HEK293 (cell line): Measurements from ENCODE around the gene TMX2.
A peak's percentile ranks its signal among the peaks of the same experiment; 100 is the strongest.

Experiments used
- GLIS1 ChIP-seq: fragments of 450-650 bp; formaldehyde crosslinking; IDR thresholded peaks from 2 replicates; pipeline ENCODE4 v1.5.1; 2016; ENCODE audit warnings: missing biosample characterization, missing genetic modification characterization
- HOXC10 ChIP-seq: sonication (generic); formaldehyde crosslinking; IDR thresholded peaks from 2 replicates; pipeline ENCODE4 v1.8.1; 2023; ENCODE audit warnings: mild to moderate bottlenecking, missing genetic modification reagents
- HOXD13 ChIP-seq: sonication (generic); formaldehyde crosslinking; IDR thresholded peaks from 2 replicates; pipeline ENCODE4 v1.8.0; 2022; ENCODE audit warnings: missing genetic modification reagents, borderline replicate concordance
- KLF1 ChIP-seq: fragments of 450-650 bp; formaldehyde crosslinking; IDR thresholded peaks from 2 replicates; pipeline ENCODE4 v1.5.1; 2016; ENCODE audit warnings: missing biosample characterization, missing genetic modification characterization
- SP2 ChIP-seq: fragments of 450-650 bp; formaldehyde crosslinking; IDR thresholded peaks from 2 replicates; pipeline ENCODE4 v1.5.1; 2016; ENCODE audit warnings: missing biosample characterization, missing genetic modification characterization
- TRIM28 ChIP-seq: IDR thresholded peaks from 2 replicates; pipeline ENCODE4 v1.6.1; 2011; ENCODE audit warnings: low read length, control low read depth, borderline replicate concordance
- ZNF10 ChIP-seq: fragments of 450-650 bp; formaldehyde crosslinking; IDR thresholded peaks from 2 replicates; pipeline ENCODE4 v1.5.1; 2017; ENCODE audit warnings: missing biosample characterization, missing genetic modification characterization
- ZNF169 ChIP-seq: fragments of 450-650 bp; formaldehyde crosslinking; IDR thresholded peaks from 2 replicates; pipeline ENCODE4 v1.5.1; 2016; ENCODE audit warnings: missing biosample characterization, missing genetic modification characterization
- ZNF202 ChIP-seq: fragments of 450-650 bp; formaldehyde crosslinking; IDR thresholded peaks from 2 replicates; pipeline ENCODE4 v1.5.1; 2016; ENCODE audit warnings: missing biosample characterization, missing genetic modification characterization, borderline replicate concordance
- ZNF223 ChIP-seq: fragments of 450-650 bp; formaldehyde crosslinking; IDR thresholded peaks from 2 replicates; pipeline ENCODE4 v1.5.1; 2016; ENCODE audit warnings: missing biosample characterization, missing genetic modification characterization
- ZNF274 ChIP-seq, 2 experiments: fragments of 200-500 bp in 1 of 2; fragments of 450-650 bp in 1 of 2; sonication (Bioruptor generic) in 1 of 2; formaldehyde crosslinking in 1 of 2; IDR thresholded peaks; 2 replicates each; pipeline versions ENCODE4 v1.5.1 to v1.6.1; 2014 to 2016; ENCODE audit warnings: borderline replicate concordance in 1 of 2, inconsistent platforms in 1 of 2, low read length in 1 of 2, missing biosample characterization in 1 of 2, missing genetic modification characterization in 1 of 2
- ZNF362 ChIP-seq: fragments of 450-650 bp; formaldehyde crosslinking; IDR thresholded peaks from 2 replicates; pipeline ENCODE4 v1.5.1; 2016; ENCODE audit warnings: missing biosample characterization, missing genetic modification characterization
- ZNF423 ChIP-seq: fragments of 450-650 bp; formaldehyde crosslinking; IDR thresholded peaks from 2 replicates; pipeline ENCODE4 v1.5.1; 2016; ENCODE audit warnings: missing biosample characterization, missing genetic modification characterization
- ZNF555 ChIP-seq: fragments of 450-650 bp; formaldehyde crosslinking; conservative IDR thresholded peaks from 2 replicates; pipeline ENCODE4 v1.5.1; 2017; ENCODE audit warnings: missing biosample characterization, mild to moderate bottlenecking, missing genetic modification characterization, inconsistent platforms
- ZNF596 ChIP-seq: fragments of 450-650 bp; IDR thresholded peaks from 2 replicates; pipeline ENCODE4 v1.5.0; 2018; ENCODE audit warnings: missing biosample characterization, mild to moderate bottlenecking, missing genetic modification characterization, moderate library complexity
- ZNF600 ChIP-seq: fragments of 450-650 bp; formaldehyde crosslinking; IDR thresholded peaks from 2 replicates; pipeline ENCODE4 v1.5.1; 2016; ENCODE audit warnings: missing biosample characterization, missing genetic modification characterization
- ZNF677 ChIP-seq: fragments of 450-650 bp; IDR thresholded peaks from 2 replicates; pipeline ENCODE4 v1.5.0; 2018; ENCODE audit warnings: missing biosample characterization, mild to moderate bottlenecking, missing genetic modification characterization, moderate library complexity
- ZNF692 ChIP-seq: fragments of 450-650 bp; formaldehyde crosslinking; IDR thresholded peaks from 2 replicates; pipeline ENCODE4 v1.5.1; 2016; ENCODE audit warnings: missing biosample characterization, missing genetic modification characterization
- ZNF747 ChIP-seq: fragments of 450-650 bp; formaldehyde crosslinking; IDR thresholded peaks from 2 replicates; pipeline ENCODE4 v1.5.1; 2016; ENCODE audit warnings: missing biosample characterization, missing genetic modification characterization
- ZNF76 ChIP-seq: fragments of 450-650 bp; formaldehyde crosslinking; IDR thresholded peaks from 2 replicates; pipeline ENCODE4; 2016; ENCODE audit warnings: low read depth, missing biosample characterization, missing genetic modification characterization, borderline replicate concordance
- ZNF792 ChIP-seq: fragments of 450-650 bp; formaldehyde crosslinking; IDR thresholded peaks from 2 replicates; pipeline ENCODE4 v1.5.1; 2016; ENCODE audit warnings: missing biosample characterization, missing genetic modification characterization
- ZSCAN30 ChIP-seq: fragments of 450-650 bp; IDR thresholded peaks from 2 replicates; pipeline ENCODE4 v1.5.1; 2018; ENCODE audit warnings: missing biosample characterization, mild to moderate bottlenecking, missing genetic modification characterization, moderate library complexity
- TF ChIP-seq, protein P1 (sequence below): fragments of 450-650 bp; formaldehyde crosslinking; conservative IDR thresholded peaks from 2 replicates; pipeline ENCODE4 v1.5.1; 2016; ENCODE audit warnings: low read depth, missing biosample characterization, missing genetic modification characterization
- TF ChIP-seq, protein P2 (sequence below): fragments of 450-650 bp; formaldehyde crosslinking; IDR thresholded peaks from 2 replicates; pipeline ENCODE4 v1.5.1; 2017; ENCODE audit warnings: missing biosample characterization, missing genetic modification characterization
- TF ChIP-seq, protein P3 (sequence below): fragments of 450-650 bp; formaldehyde crosslinking; IDR thresholded peaks from 2 replicates; pipeline ENCODE4 v1.5.1; 2016; ENCODE audit warnings: missing biosample characterization, missing genetic modification characterization, low read depth

The TMX2 gene

GRCh38 chr11:57667117-57667735 lies 45.2 kb upstream of the TMX2 start (continued):
- TF ChIP-seq ZNF692 (tag by site-specific recombination) (0 out of 2 replicates have a peak, but pooled peaks have one; percentile 15), ZNF423 (no peak; the same call in 1 of the 2 replicates), GLIS1 (tag by site-specific recombination) (no peak), ZNF223 (tag by site-specific recombination) (no peak), ZNF202 (tag by site-specific recombination) (no peak), ZNF169 (tag by site-specific recombination) (no peak), ZNF747 (no peak), ZNF677 (tag by site-specific recombination) (no peak), ZNF10 (no peak), KLF1 (tag by site-specific recombination) (no peak), ZNF555 (no peak), ZNF274 (IDR thresholded peaks at IDR 0.05; ENCODE audit: low read length) (no peak), ZNF274 (tag by site-specific recombination; IDR thresholded peaks at IDR 0.05; ENCODE audit: borderline replicate concordance) (no peak), HOXD13 (CRISPR knock-in tag) (no peak), ZNF792 (tag by site-specific recombination) (no peak), ZNF362 (tag by site-specific recombination) (peak; percentile 98), SP2 (tag by site-specific recombination) (0 out of 2 replicates have a peak, but pooled peaks have one; percentile 63), ZNF596 (tag by site-specific recombination) (no peak), ZSCAN30 (tag by site-specific recombination) (no peak), HOXC10 (no peak), ZNF600 (tag by site-specific recombination) (peak; percentile 78; the same call in 1 of the 2 replicates), ZNF76 (no peak; the same call in 1 of the 2 replicates), TRIM28 (0 out of 2 replicates have a peak, but pooled peaks have one; percentile 11)
- TF ChIP-seq, protein P1, sequence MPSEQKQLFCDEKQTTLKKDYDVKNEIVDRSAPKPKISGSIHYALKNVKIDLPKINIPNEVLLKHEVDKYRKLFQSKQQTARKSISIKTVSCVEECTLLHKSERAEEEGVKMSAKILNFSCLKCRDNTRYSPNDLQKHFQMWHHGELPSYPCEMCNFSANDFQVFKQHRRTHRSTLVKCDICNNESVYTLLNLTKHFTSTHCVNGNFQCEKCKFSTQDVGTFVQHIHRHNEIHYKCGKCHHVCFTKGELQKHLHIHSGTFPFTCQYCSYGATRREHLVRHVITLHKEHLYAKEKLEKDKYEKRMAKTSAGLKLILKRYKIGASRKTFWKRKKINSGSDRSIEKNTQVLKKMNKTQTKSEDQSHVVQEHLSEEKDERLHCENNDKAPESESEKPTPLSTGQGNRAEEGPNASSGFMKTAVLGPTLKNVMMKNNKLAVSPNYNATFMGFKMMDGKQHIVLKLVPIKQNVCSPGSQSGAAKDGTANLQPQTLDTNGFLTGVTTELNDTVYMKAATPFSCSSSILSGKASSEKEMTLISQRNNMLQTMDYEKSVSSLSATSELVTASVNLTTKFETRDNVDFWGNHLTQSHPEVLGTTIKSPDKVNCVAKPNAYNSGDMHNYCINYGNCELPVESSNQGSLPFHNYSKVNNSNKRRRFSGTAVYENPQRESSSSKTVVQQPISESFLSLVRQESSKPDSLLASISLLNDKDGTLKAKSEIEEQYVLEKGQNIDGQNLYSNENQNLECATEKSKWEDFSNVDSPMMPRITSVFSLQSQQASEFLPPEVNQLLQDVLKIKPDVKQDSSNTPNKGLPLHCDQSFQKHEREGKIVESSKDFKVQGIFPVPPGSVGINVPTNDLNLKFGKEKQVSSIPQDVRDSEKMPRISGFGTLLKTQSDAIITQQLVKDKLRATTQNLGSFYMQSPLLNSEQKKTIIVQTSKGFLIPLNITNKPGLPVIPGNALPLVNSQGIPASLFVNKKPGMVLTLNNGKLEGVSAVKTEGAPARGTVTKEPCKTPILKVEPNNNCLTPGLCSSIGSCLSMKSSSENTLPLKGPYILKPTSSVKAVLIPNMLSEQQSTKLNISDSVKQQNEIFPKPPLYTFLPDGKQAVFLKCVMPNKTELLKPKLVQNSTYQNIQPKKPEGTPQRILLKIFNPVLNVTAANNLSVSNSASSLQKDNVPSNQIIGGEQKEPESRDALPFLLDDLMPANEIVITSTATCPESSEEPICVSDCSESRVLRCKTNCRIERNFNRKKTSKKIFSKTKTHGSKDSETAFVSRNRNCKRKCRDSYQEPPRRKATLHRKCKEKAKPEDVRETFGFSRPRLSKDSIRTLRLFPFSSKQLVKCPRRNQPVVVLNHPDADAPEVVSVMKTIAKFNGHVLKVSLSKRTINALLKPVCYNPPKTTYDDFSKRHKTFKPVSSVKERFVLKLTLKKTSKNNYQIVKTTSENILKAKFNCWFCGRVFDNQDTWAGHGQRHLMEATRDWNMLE (tag by site-specific recombination) = no peak; the same call in 1 of the 2 replicates
- TF ChIP-seq, protein P2, sequence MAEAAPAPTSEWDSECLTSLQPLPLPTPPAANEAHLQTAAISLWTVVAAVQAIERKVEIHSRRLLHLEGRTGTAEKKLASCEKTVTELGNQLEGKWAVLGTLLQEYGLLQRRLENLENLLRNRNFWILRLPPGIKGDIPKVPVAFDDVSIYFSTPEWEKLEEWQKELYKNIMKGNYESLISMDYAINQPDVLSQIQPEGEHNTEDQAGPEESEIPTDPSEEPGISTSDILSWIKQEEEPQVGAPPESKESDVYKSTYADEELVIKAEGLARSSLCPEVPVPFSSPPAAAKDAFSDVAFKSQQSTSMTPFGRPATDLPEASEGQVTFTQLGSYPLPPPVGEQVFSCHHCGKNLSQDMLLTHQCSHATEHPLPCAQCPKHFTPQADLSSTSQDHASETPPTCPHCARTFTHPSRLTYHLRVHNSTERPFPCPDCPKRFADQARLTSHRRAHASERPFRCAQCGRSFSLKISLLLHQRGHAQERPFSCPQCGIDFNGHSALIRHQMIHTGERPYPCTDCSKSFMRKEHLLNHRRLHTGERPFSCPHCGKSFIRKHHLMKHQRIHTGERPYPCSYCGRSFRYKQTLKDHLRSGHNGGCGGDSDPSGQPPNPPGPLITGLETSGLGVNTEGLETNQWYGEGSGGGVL (tag by site-specific recombination) = no peak
- TF ChIP-seq, protein P3, sequence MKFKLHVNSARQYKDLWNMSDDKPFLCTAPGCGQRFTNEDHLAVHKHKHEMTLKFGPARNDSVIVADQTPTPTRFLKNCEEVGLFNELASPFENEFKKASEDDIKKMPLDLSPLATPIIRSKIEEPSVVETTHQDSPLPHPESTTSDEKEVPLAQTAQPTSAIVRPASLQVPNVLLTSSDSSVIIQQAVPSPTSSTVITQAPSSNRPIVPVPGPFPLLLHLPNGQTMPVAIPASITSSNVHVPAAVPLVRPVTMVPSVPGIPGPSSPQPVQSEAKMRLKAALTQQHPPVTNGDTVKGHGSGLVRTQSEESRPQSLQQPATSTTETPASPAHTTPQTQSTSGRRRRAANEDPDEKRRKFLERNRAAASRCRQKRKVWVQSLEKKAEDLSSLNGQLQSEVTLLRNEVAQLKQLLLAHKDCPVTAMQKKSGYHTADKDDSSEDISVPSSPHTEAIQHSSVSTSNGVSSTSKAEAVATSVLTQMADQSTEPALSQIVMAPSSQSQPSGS = no peak
